HepG2 (cell line): ENCODE measurements around the gene TBCD. TPM values are rescaled to one million over a fixed set of nuclear protein-coding genes. Genes with fewer than 3 reads are reported as not detected.
A peak's percentile ranks its signal among the peaks of the same experiment; 100 is the strongest.

Experiments used
- CENPT ChIP-seq: sonication (generic); formaldehyde crosslinking; IDR thresholded peaks from 2 replicates; pipeline ENCODE4 v1.8.0; 2022; ENCODE audit warnings: low read depth, mild to moderate bottlenecking, moderate library complexity, missing genetic modification reagents
- FOXM1 ChIP-seq: sonication (generic); formaldehyde crosslinking; IDR thresholded peaks from 2 replicates; pipeline ENCODE4 v1.5.0; 2020; ENCODE audit warnings: missing genetic modification reagents
- FUBP1 ChIP-seq: sonication (generic); formaldehyde crosslinking; IDR thresholded peaks from 2 replicates; pipeline ENCODE4 v1.5.1; 2020; ENCODE audit warnings: missing genetic modification reagents, mild to moderate bottlenecking, borderline replicate concordance
- HNRNPH1 ChIP-seq: fragments of 200-400 bp; formaldehyde crosslinking; optimal IDR thresholded peaks from 2 replicates; pipeline ENCODE3; 2017; ENCODE audit warnings: mild to moderate bottlenecking, low read depth, low read length
- KDM5B ChIP-seq: sonication (generic); formaldehyde crosslinking; IDR thresholded peaks from 2 replicates; pipeline ENCODE4 v1.4.0; 2020; ENCODE audit warnings: missing genetic modification reagents, mild to moderate bottlenecking, borderline replicate concordance
- LBX2 ChIP-seq: sonication (generic); formaldehyde crosslinking; IDR thresholded peaks from 2 replicates; pipeline ENCODE4 v1.5.0; 2020; ENCODE audit warnings: missing genetic modification reagents, mild to moderate bottlenecking, borderline replicate concordance
- MATR3 ChIP-seq: sonication (generic); formaldehyde crosslinking; IDR thresholded peaks from 2 replicates; pipeline ENCODE4 v1.4.0; 2020; ENCODE audit warnings: missing genetic modification reagents
- MAZ ChIP-seq, 2 experiments: sonication (generic) in 1 of 2; formaldehyde crosslinking in 1 of 2; IDR thresholded peaks; 2 replicates each; pipeline versions ENCODE4 v1.5.0 to v1.6.1; 2012 to 2020; ENCODE audit warnings: low read depth in 2 of 2, mild to moderate bottlenecking in 2 of 2, borderline replicate concordance in 1 of 2, improper control_type of control experiment in 1 of 2, low read length in 1 of 2, missing genetic modification reagents in 1 of 2, moderate library complexity in 1 of 2
- MED8 ChIP-seq: sonication (generic); formaldehyde crosslinking; IDR thresholded peaks from 2 replicates; pipeline ENCODE4 v1.8.1; 2023; ENCODE audit warnings: mild to moderate bottlenecking, missing genetic modification reagents; ENCODE audit not compliant: insufficient replicate concordance
- MIER3 ChIP-seq: IDR thresholded peaks from 2 replicates; pipeline ENCODE4 v1.6.1; 2016; ENCODE audit warnings: missing compliant biosample characterization, borderline replicate concordance
- NFRKB ChIP-seq: fragments of 450-650 bp; IDR thresholded peaks from 2 replicates; pipeline ENCODE4 v1.6.1; 2017
- PAWR ChIP-seq: sonication (generic); formaldehyde crosslinking; IDR thresholded peaks from 2 replicates; pipeline ENCODE4 v1.4.0; 2020; ENCODE audit warnings: missing genetic modification reagents, mild to moderate bottlenecking, borderline replicate concordance
- PLRG1 ChIP-seq: fragments of 450-650 bp; conservative IDR thresholded peaks from 2 replicates; pipeline ENCODE4 v1.6.1; 2016
- PRPF4 ChIP-seq: fragments of 200-400 bp; formaldehyde crosslinking; IDR thresholded peaks from 2 replicates; pipeline ENCODE4 v1.6.1; 2016; ENCODE audit warnings: low read length, low read depth; ENCODE audit not compliant: poor library complexity, severe bottlenecking
- SNRNP70 ChIP-seq: fragments of 200-400 bp; formaldehyde crosslinking; IDR thresholded peaks from 2 replicates; pipeline ENCODE4 v1.6.1; 2017; ENCODE audit warnings: mild to moderate bottlenecking, low read depth, low read length, moderate library complexity
- SP2 ChIP-seq: sonication (generic); formaldehyde crosslinking; IDR thresholded peaks from 2 replicates; pipeline ENCODE4 v1.5.1; 2020; ENCODE audit warnings: mild to moderate bottlenecking, missing genetic modification reagents
- THRA ChIP-seq: sonication (generic); formaldehyde crosslinking; IDR thresholded peaks from 2 replicates; pipeline ENCODE4 v1.4.0; 2020; ENCODE audit warnings: missing genetic modification reagents, borderline replicate concordance
- U2AF1 ChIP-seq: fragments of 200-400 bp; formaldehyde crosslinking; optimal IDR thresholded peaks from 2 replicates; pipeline ENCODE3; 2017; ENCODE audit warnings: mild to moderate bottlenecking, low read depth, low read length
- ZNF3 ChIP-seq: IDR thresholded peaks from 2 replicates; pipeline ENCODE4 v1.7.0; 2017; ENCODE audit warnings: inconsistent platforms
- ZNF33A ChIP-seq: sonication (generic); formaldehyde crosslinking; IDR thresholded peaks from 2 replicates; pipeline ENCODE4 v1.5.1; 2020; ENCODE audit warnings: missing genetic modification reagents, mild to moderate bottlenecking, moderate library complexity, borderline replicate concordance
- ZNF607 ChIP-seq: sonication (generic); formaldehyde crosslinking; IDR thresholded peaks from 2 replicates; pipeline ENCODE4 v1.5.1; 2020; ENCODE audit warnings: missing genetic modification reagents, mild to moderate bottlenecking, borderline replicate concordance
- ZNF660 ChIP-seq: sonication (generic); formaldehyde crosslinking; IDR thresholded peaks from 2 replicates; pipeline ENCODE4 v1.5.1; 2020; ENCODE audit warnings: mild to moderate bottlenecking, low read depth, missing genetic modification reagents, borderline replicate concordance
- ZNF713 ChIP-seq: sonication (generic); formaldehyde crosslinking; IDR thresholded peaks from 2 replicates; pipeline ENCODE4 v1.4.0; 2020; ENCODE audit warnings: mild to moderate bottlenecking, missing genetic modification reagents
- ZSCAN31 ChIP-seq: sonication (generic); formaldehyde crosslinking; IDR thresholded peaks from 2 replicates; pipeline ENCODE4 v1.5.0; 2020; ENCODE audit warnings: low read depth, mild to moderate bottlenecking, missing genetic modification reagents
- polyA plus RNA-seq, 8 experiments: library from polyadenylated mRNA; depleted of rRNA in 3 of 8; stranded (reverse) in 7 of 8; unstranded in 1 of 8; fragments of >200 nt; fragmentation: Illumina TruSeq in 4 of 8; extraction: Trizol in 4 of 8; gene quantifications; 2 replicates each; pipeline versions ENCODE4 v1.2.1 to v1.2.3, GENCODE V29; 2011 to 2016; ENCODE audit warnings: low read depth in 4 of 8, missing spikeins in 1 of 8, mixed read lengths in 1 of 8; ENCODE audit not compliant: insufficient read depth in 1 of 8
- total RNA-seq, 5 experiments: library from RNA; depleted of rRNA; stranded (reverse); fragments of >200 nt; fragmentation: Illumina TruSeq; extraction: Trizol; gene quantifications; 2 replicates each; pipeline ENCODE4 v1.2.3, GENCODE V29; 2016; ENCODE audit warnings: low read depth in 1 of 5
- TF ChIP-seq, protein P1 (sequence below): sonication (generic); formaldehyde crosslinking; IDR thresholded peaks from 2 replicates; pipeline ENCODE4 v1.8.1; 2022; ENCODE audit warnings: mild to moderate bottlenecking, missing genetic modification reagents

TBCD gene
- total and polyA plus RNA-seq, 2 of the 13 experiments (the other 11 are each of a cell fraction or from before 2014, with no cell fraction given), result 33.9 to 54.8 TPM

DNA sequence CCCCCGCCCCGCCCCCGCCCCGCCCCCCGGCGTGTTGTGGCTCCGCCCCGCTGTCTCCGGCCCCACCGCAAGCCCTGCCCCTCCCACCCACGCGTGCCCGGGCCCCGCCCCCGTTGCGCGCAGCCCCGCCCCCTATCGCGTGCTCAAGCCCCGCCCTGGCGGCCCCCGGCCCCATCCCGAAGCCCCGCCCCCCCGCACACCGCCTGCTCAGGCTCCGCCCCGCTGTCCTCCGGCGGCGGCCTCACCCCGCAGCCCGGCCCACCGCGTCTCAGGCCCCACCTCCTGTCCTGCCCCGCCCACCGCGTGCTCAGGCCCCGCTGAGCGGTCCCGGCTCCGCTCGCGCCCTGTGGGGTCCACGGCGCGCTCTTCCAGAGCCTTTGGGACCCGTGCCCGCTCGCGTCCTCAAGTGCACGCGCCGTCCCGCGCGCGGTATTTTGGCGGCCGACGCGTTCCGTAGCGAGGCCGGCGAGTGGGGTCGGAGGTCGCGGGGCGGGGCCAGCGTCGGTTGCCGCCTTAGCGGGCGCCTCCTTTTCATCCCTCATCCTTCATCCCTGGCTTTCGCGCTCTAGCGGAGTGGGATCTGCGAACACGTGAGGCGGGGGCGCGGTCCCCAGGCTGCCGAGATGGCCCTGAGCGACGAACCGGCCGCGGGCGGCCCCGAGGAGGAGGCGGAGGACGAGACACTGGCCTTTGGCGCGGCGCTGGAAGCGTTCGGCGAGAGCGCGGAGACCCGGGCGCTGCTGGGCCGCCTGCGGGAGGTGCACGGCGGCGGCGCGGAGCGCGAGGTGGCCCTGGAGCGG lies at the start of gene TBCD (continued):
- peak; percentile 53; the same call in 1 of the 2 replicates for TF ChIP-seq MAZ (IDR thresholded peaks at IDR 0.05; ENCODE audit: borderline replicate concordance, low read depth, low read length)
- TF ChIP-seq MAZ (CRISPR knock-in tag; IDR thresholded peaks at IDR 0.05; ENCODE audit: low read depth), result peak; percentile 91
- TF ChIP-seq ZSCAN31 (CRISPR knock-in tag), result peak; percentile 62; the same call in 1 of the 2 replicates
- no peak for TF ChIP-seq SNRNP70
- TF ChIP-seq CENPT, result 0 out of 2 replicates have a peak, but pooled peaks have one; percentile 0
- peak; percentile 98; the same call in 1 of the 2 replicates for TF ChIP-seq ZNF713 (CRISPR knock-in tag)
- TF ChIP-seq PLRG1, result no peak
- no peak for TF ChIP-seq NFRKB
- 0 out of 2 replicates have a peak, but pooled peaks have one; percentile 33 for TF ChIP-seq MIER3 (CRISPR knock-in tag)
- no peak for TF ChIP-seq ZNF33A
- peak; percentile 98 for TF ChIP-seq ZNF607
- TF ChIP-seq SP2, result peak; percentile 62
- peak; percentile 84; the same call in 1 of the 2 replicates for TF ChIP-seq KDM5B (CRISPR knock-in tag)
- TF ChIP-seq PAWR (CRISPR knock-in tag), result no peak
- TF ChIP-seq MED8, result no peak
- TF ChIP-seq, protein P1, sequence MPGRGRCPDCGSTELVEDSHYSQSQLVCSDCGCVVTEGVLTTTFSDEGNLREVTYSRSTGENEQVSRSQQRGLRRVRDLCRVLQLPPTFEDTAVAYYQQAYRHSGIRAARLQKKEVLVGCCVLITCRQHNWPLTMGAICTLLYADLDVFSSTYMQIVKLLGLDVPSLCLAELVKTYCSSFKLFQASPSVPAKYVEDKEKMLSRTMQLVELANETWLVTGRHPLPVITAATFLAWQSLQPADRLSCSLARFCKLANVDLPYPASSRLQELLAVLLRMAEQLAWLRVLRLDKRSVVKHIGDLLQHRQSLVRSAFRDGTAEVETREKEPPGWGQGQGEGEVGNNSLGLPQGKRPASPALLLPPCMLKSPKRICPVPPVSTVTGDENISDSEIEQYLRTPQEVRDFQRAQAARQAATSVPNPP, result peak; percentile 70
- no peak for TF ChIP-seq MATR3 (CRISPR knock-in tag)
- no peak for TF ChIP-seq ZNF660
- no peak for TF ChIP-seq HNRNPH1
- TF ChIP-seq THRA, result peak; percentile 86
- no peak; the same call in 1 of the 2 replicates for TF ChIP-seq ZNF3 (CRISPR knock-in tag)
- peak; percentile 70; the same call in 1 of the 2 replicates for TF ChIP-seq FUBP1 (CRISPR knock-in tag)
- TF ChIP-seq LBX2 (CRISPR knock-in tag), result peak; percentile 56; the same call in 1 of the 2 replicates
- TF ChIP-seq FOXM1 (CRISPR knock-in tag), result no peak
- TF ChIP-seq PRPF4, result no peak
- no peak for TF ChIP-seq U2AF1
